Measurements from ENCODE around the gene PXT1.

Gene PXT1

DNA sequence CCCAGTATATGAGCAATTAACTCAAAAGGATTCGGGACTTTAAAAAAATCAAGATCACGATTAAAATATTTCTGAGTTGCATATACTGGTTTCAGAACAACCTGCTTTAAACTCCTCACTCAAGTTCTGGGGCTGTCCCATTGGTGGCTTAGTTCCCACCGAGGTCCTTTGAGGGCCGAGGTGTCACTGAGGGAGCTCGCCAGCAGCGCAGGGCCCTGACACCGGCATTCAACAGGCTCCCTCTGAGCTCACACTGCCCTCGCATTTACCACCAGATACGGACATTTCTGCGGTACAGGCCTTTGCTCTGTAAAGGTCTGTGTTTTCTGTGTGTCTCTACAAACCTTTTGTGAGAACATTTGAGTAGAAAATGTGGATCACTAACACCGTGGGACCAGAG lies 81.6 kb downstream of the PXT1 start:
- Histone ChIP-seq H3K36me3 (ENCODE audit: control insufficient read depth, insufficient read depth, low read length) (no peaks in the 10 kb centered on the region), H3K4me3 (replicated peaks; ENCODE audit: low read depth, low read length) (no peak overlapping the region), H3K27me3 (replicated peaks; ENCODE audit: control insufficient read depth, insufficient read depth, low read length) (no peaks in the 10 kb centered on the region)
- no peak for TF ChIP-seq CTCF (IDR thresholded peaks at IDR 0.05; ENCODE audit: insufficient read depth, low read length, poor library complexity, severe bottlenecking)
- no peak for DNase-seq (ENCODE audit: extremely low read depth, insufficient read length)

- peak; percentile 62 for DNase-seq (ENCODE audit: extremely low read depth, insufficient read length)
- Histone ChIP-seq H3K27me3 (replicated peaks; ENCODE audit: control insufficient read depth, insufficient read depth, low read length) (no peaks in the 10 kb centered on the region), H3K4me3 (replicated peaks; ENCODE audit: low read depth, low read length) (no peak overlapping the region), H3K36me3 (ENCODE audit: control insufficient read depth, insufficient read depth, low read length) (no peaks in the 10 kb centered on the region)
- peak; percentile 84 for TF ChIP-seq CTCF (IDR thresholded peaks at IDR 0.05; ENCODE audit: insufficient read depth, low read length, poor library complexity, severe bottlenecking)
Observed at GRCh38 chr6:36360241-36361054, 82.2 kb downstream of the PXT1 start.

- TF ChIP-seq CTCF (IDR thresholded peaks at IDR 0.05; ENCODE audit: insufficient read depth, low read length, poor library complexity, severe bottlenecking) = no peak
- no peak overlapping the region for H3K4me3 ChIP-seq (replicated peaks; ENCODE audit: low read depth, low read length)
Observed at GRCh38 chr6:36358226-36358915, 84.3 kb downstream of the PXT1 start.

GRCh38 chr6:36357872-36358225 lies 84.8 kb downstream of the PXT1 start:
- Histone ChIP-seq H3K4me3 (replicated peaks; ENCODE audit: low read depth, low read length) (no peak overlapping the region), H3K36me3 (ENCODE audit: control insufficient read depth, insufficient read depth, low read length) (no peaks in the 10 kb centered on the region), H3K27me3 (replicated peaks; ENCODE audit: control insufficient read depth, insufficient read depth, low read length) (no peaks in the 10 kb centered on the region)
- TF ChIP-seq CTCF (IDR thresholded peaks at IDR 0.05; ENCODE audit: insufficient read depth, low read length, poor library complexity, severe bottlenecking) = no peak
- DNase-seq (ENCODE audit: extremely low read depth, insufficient read length) = no peak

More at GRCh38 chr6:36358226-36358915, 84.3 kb downstream of the PXT1 start:
- H3K27me3 ChIP-seq (replicated peaks; ENCODE audit: control insufficient read depth, insufficient read depth, low read length) = no peaks in the 10 kb centered on the region
- no peaks in the 10 kb centered on the region for H3K36me3 ChIP-seq (ENCODE audit: control insufficient read depth, insufficient read depth, low read length)
- DNase-seq (ENCODE audit: extremely low read depth, insufficient read length) = peak; percentile 25

DNA sequence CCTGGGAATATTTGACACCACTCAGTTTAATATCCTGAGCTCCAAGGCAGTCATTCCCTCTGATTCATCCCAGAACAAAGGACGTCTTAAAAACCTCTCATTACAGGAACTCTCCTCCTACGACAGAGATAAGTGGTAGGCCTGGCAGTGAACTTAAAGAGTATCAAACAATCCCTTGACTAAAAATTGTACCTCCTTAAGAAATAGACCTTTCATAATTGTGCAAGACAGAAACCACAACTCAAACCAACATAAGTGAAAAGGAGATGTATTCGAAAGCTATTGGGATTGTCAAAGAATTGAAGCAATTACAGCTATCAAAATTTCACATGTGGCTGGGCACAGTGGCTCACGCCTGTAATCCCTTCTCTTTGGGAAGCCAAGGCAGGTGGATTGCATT lies 86.8 kb downstream of the PXT1 start:
- DNase-seq (ENCODE audit: extremely low read depth, insufficient read length) = no peak
- no peak for TF ChIP-seq CTCF (IDR thresholded peaks at IDR 0.05; ENCODE audit: insufficient read depth, low read length, poor library complexity, severe bottlenecking)
- Histone ChIP-seq H3K36me3 (ENCODE audit: control insufficient read depth, insufficient read depth, low read length) (no peaks in the 10 kb centered on the region), H3K27me3 (replicated peaks; ENCODE audit: control insufficient read depth, insufficient read depth, low read length) (no peaks in the 10 kb centered on the region), H3K4me3 (replicated peaks; ENCODE audit: low read depth, low read length) (no peak overlapping the region)

Measured in GM06990 (cell line).